ENCODE measurements around the gene TEX2. TPM values are rescaled to one million over a fixed set of nuclear protein-coding genes. Genes with fewer than 3 reads are reported as not detected.

TEX2 gene
- polyA plus RNA-seq, 3 donors, result 6.5 to 8.7 (median 7.8) TPM

DNA sequence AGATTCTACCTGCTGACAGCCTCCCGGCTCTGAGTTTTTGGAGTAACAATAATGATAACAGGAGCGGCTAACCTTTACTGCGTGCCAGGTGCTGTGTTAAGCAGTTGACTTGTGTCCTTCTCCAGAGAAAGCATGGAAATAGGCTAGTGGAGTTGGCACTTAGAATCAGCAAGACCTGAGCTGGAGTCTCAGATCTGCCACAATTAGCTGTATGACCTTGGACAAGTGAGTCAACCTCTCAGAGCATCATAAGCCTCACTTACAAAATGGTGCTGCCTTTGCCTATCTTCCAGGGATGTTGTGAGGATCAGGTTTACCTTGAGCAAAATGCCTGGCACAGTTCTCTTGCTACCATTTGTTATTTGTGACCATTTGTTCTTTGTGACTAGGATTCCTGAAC lies 32.1 kb upstream of the TEX2 start:
- Mint-ChIP-seq H3K4me1 (peaks cover 4% of the 10 kb centered on the region), H3K36me3 (peaks cover 0 to 7% of the 10 kb centered on the region in 2 donors), H3K27me3 (ENCODE audit: low read depth in 3 of 3) (peaks cover 0 to 7% (median 2%) of the 10 kb centered on the region in 3 donors), H3K27ac (no peak overlapping the region), H3K9me3 (peaks cover 7 to 12% (median 10%) of the 10 kb centered on the region in 7 donors), H3K4me3 (no peak overlapping the region)
- Histone ChIP-seq H3K79me2 (ENCODE audit: insufficient read depth, low read length) (no peaks in the 10 kb centered on the region), H3K4me2 (replicated peaks; ENCODE audit: extremely low read depth, low read length, poor library complexity, severe bottlenecking) (no peak overlapping the region), H3K9me3 (replicated peaks in 1 of 2; ENCODE audit: control insufficient read depth in 1 of 2, insufficient read depth in 1 of 2, low read length in 2 of 2) (peaks cover 8 to 10% of the 10 kb centered on the region in 2 donors), H3K27me3 (ENCODE audit: control insufficient read depth in 2 of 2, insufficient read depth in 2 of 2, low read length in 2 of 2) (no peaks in the 10 kb centered on the region), H3K27ac (ENCODE audit: low read depth in 1 of 2, low read length in 2 of 2) (no peak overlapping the region), H3K9ac (ENCODE audit: insufficient read depth, low read length, poor library complexity, severe bottlenecking) (no peak overlapping the region), H4K20me1 (ENCODE audit: insufficient read depth, low read length) (no peaks in the 10 kb centered on the region), H3K4me1 (ENCODE audit: control insufficient read depth in 1 of 2, insufficient read depth in 2 of 2, low read length in 2 of 2) (no peaks in the 10 kb centered on the region), H3K4me3 (replicated peaks in 1 of 3; ENCODE audit: low read depth in 2 of 3, low read length in 3 of 3) (no peak overlapping the region), H2AFZ (ENCODE audit: insufficient read depth, low read depth, low read length, poor library complexity, severe bottlenecking) (no peak overlapping the region), H3K36me3 (replicated peaks in 1 of 2; ENCODE audit: control insufficient read depth in 1 of 2, insufficient read depth in 2 of 2, low read length in 2 of 2) (no peaks in the 10 kb centered on the region)
- WGBS (ENCODE audit: insufficient coverage), result 100% methylated on average over 3 of the region's 3 CpGs
- TF ChIP-seq, protein P1, sequence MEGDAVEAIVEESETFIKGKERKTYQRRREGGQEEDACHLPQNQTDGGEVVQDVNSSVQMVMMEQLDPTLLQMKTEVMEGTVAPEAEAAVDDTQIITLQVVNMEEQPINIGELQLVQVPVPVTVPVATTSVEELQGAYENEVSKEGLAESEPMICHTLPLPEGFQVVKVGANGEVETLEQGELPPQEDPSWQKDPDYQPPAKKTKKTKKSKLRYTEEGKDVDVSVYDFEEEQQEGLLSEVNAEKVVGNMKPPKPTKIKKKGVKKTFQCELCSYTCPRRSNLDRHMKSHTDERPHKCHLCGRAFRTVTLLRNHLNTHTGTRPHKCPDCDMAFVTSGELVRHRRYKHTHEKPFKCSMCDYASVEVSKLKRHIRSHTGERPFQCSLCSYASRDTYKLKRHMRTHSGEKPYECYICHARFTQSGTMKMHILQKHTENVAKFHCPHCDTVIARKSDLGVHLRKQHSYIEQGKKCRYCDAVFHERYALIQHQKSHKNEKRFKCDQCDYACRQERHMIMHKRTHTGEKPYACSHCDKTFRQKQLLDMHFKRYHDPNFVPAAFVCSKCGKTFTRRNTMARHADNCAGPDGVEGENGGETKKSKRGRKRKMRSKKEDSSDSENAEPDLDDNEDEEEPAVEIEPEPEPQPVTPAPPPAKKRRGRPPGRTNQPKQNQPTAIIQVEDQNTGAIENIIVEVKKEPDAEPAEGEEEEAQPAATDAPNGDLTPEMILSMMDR (IDR thresholded peaks at IDR 0.05), result no peak
- no peak for DNase-seq
- intact Hi-C loops (cut with micrococcal nuclease), result no loop called here

DNA sequence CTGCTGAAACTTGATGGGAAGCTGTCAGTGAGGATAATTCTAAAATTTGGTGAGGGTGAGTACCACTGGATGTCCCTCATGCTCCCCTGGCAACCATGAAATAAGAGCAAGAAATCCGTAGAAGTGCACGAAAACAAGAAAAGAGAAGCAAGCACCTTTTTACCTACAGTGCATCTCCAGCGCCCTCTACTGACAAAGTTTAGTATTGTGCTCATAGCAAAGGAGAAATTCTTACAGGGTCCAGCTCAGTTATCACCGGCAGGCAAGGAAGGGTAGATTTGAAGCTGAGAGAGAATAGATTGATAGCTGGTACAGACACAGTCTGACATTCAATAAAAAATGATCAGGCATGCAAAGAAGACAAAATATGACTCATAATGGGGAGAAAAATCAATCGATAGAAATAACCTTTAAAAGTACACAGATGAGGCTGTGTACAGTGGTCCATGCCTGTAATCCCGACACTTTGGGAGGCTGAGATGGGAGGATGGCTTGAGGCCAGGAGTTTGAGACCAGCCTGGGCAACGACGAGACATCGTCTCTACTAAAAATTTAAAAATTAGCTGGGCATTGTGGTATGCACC lies 28.3 kb upstream of the TEX2 start:
- Histone ChIP-seq H3K4me2 (replicated peaks; ENCODE audit: extremely low read depth, low read length, poor library complexity, severe bottlenecking) (no peak overlapping the region), H3K36me3 (replicated peaks in 1 of 2; ENCODE audit: control insufficient read depth in 1 of 2, insufficient read depth in 2 of 2, low read length in 2 of 2) (no peaks in the 10 kb centered on the region), H3K4me1 (ENCODE audit: control insufficient read depth in 1 of 2, insufficient read depth in 2 of 2, low read length in 2 of 2) (peaks cover 9 to 13% of the 10 kb centered on the region in 2 donors), H2AFZ (ENCODE audit: insufficient read depth, low read depth, low read length, poor library complexity, severe bottlenecking) (no peak overlapping the region), H3K27ac (ENCODE audit: low read depth in 1 of 2, low read length in 2 of 2) (no peak overlapping the region), H3K79me2 (ENCODE audit: insufficient read depth, low read length) (no peaks in the 10 kb centered on the region), H3K27me3 (ENCODE audit: control insufficient read depth in 2 of 2, insufficient read depth in 2 of 2, low read length in 2 of 2) (no peaks in the 10 kb centered on the region), H4K20me1 (ENCODE audit: insufficient read depth, low read length) (no peaks in the 10 kb centered on the region), H3K9me3 (replicated peaks in 1 of 2; ENCODE audit: control insufficient read depth in 1 of 2, insufficient read depth in 1 of 2, low read length in 2 of 2) (peaks cover 8 to 10% of the 10 kb centered on the region in 2 donors), H3K9ac (ENCODE audit: insufficient read depth, low read length, poor library complexity, severe bottlenecking) (no peak overlapping the region), H3K4me3 (replicated peaks in 1 of 3; ENCODE audit: low read depth in 2 of 3, low read length in 3 of 3) (no peak overlapping the region)
- Mint-ChIP-seq H3K27me3 (ENCODE audit: low read depth in 3 of 3) (peaks cover 0 to 4% (median 0%) of the 10 kb centered on the region in 3 donors), H3K4me1 (peaks cover 23% of the 10 kb centered on the region), H3K4me3 (no peak overlapping the region), H3K9me3 (peaks cover 7 to 12% (median 10%) of the 10 kb centered on the region in 7 donors), H3K36me3 (peaks cover 0 to 7% of the 10 kb centered on the region in 2 donors), H3K27ac (peak overlapping the region in 1 of 7 donors; percentile 6)
- TF ChIP-seq, protein P1 (IDR thresholded peaks at IDR 0.05), result peak; percentile 45
- 96% methylated on average over 4 of the region's 9 CpGs for WGBS (ENCODE audit: insufficient coverage)
- no peak for DNase-seq
- intact Hi-C loops (cut with micrococcal nuclease), result no loop called here

Measured in CD14-positive monocyte (primary cell).